NCI-H2107 treated with DMSO at 0.1 percent for 48 hours (cell line): ENCODE data around the gene NKAIN2.
"Not testable (repeated sequence)": the region's sequence is repeated elsewhere in the genome, so short reads cannot be mapped to it uniquely, and the experiment has no call there.

ENCODE experiments used
- DNase-seq: peaks from one replicate; lab custom pipeline; 2025; ENCODE audit not compliant: unreplicated experiment; lab: John Stamatoyannopoulos, UW

The NKAIN2 gene

GRCh38 chr6:124167249-124167648 is 363.6 kb downstream of the NKAIN2 start:
- DNase-seq: not testable (repeated sequence)

- no peak for DNase-seq
Observed at GRCh38 chr6:124190256-124190655, 386.6 kb downstream of the NKAIN2 start.

- DNase-seq: no peak
Observed at GRCh38 chr6:124193132-124193531, 389.5 kb downstream of the NKAIN2 start.

- no peak for DNase-seq
Observed at GRCh38 chr6:124197148-124197547, 393.5 kb downstream of the NKAIN2 start.

GRCh38 chr6:124199286-124199685 is 395.6 kb downstream of the NKAIN2 start:
- DNase-seq: no peak

- no peak for DNase-seq
Observed at GRCh38 chr6:124200661-124201060, 397.0 kb downstream of the NKAIN2 start.

GRCh38 chr6:124203101-124203811 is 399.6 kb downstream of the NKAIN2 start:
- no peak for DNase-seq

GRCh38 chr6:124203812-124204167 is 400.1 kb downstream of the NKAIN2 start:
- DNase-seq: no peak

- no peak for DNase-seq
Observed at GRCh38 chr6:124205921-124206320, 402.3 kb downstream of the NKAIN2 start.

- DNase-seq: no peak
Observed at GRCh38 chr6:124223611-124224345, 420.1 kb downstream of the NKAIN2 start.

- DNase-seq: no peak
Observed at GRCh38 chr6:124226396-124226795, 422.7 kb downstream of the NKAIN2 start.

GRCh38 chr6:124233221-124233620 is 429.6 kb downstream of the NKAIN2 start:
- DNase-seq: no peak

- no peak for DNase-seq
Observed at GRCh38 chr6:124234801-124235200, 431.1 kb downstream of the NKAIN2 start.

GRCh38 chr6:124237911-124238310 is 434.2 kb downstream of the NKAIN2 start:
- no peak for DNase-seq

GRCh38 chr6:124238408-124238807 is 434.7 kb downstream of the NKAIN2 start:
- not testable (repeated sequence) for DNase-seq

GRCh38 chr6:124254941-124255685 is 451.4 kb downstream of the NKAIN2 start:
- no peak for DNase-seq

- DNase-seq: no peak
Observed at GRCh38 chr6:124260337-124260736, 456.7 kb downstream of the NKAIN2 start.

GRCh38 chr6:124269733-124270132 is 466.1 kb downstream of the NKAIN2 start:
- DNase-seq: no peak

- no peak for DNase-seq
Observed at GRCh38 chr6:124273701-124274100, 470.0 kb downstream of the NKAIN2 start.

GRCh38 chr6:124282541-124282940 is 478.9 kb downstream of the NKAIN2 start:
- no peak for DNase-seq

- no peak for DNase-seq
Observed at GRCh38 chr6:124283486-124283885, 479.8 kb downstream of the NKAIN2 start.

GRCh38 chr6:124285146-124285545 is 481.5 kb downstream of the NKAIN2 start:
- DNase-seq: no peak
